GM19043 (cell line): Measurements from ENCODE around the gene POLD1.

Experiments
- ATAC-seq: cut with Tn5 transposase; IDR thresholded peaks from one replicate; pipeline ENCODE4 v1.9.1; 2021; ENCODE audit warnings: low read depth; ENCODE audit not compliant: unreplicated experiment

The POLD1 gene

GRCh38 chr19:50460161-50460765 lies 76.1 kb downstream of the POLD1 start:
- no peak for ATAC-seq

GRCh38 chr19:50461066-50461875 lies 77.1 kb downstream of the POLD1 start:
- ATAC-seq = no peak

GRCh38 chr19:50462970-50463369 lies 78.8 kb downstream of the POLD1 start:
- no peak for ATAC-seq

- ATAC-seq = no peak
Measured at GRCh38 chr19:50464348-50464747, 80.2 kb downstream of the POLD1 start.

GRCh38 chr19:50465000-50465399 lies 80.9 kb downstream of the POLD1 start:
- no peak for ATAC-seq

- no peak for ATAC-seq
Measured at GRCh38 chr19:50465986-50466705, 82.0 kb downstream of the POLD1 start.

GRCh38 chr19:50466706-50467039 lies 82.5 kb downstream of the POLD1 start:
- no peak for ATAC-seq

- ATAC-seq = no peak
Measured at GRCh38 chr19:50467566-50467965, 83.4 kb downstream of the POLD1 start.
